GM12875 (cell line): ENCODE measurements around the gene SLC23A1.
"Not testable (repeated sequence)": the region's sequence is repeated elsewhere in the genome, so short reads cannot be mapped to it uniquely, and the experiment has no call there.

Experiments
- H3K4me3 ChIP-seq: one replicate; pipeline ENCODE4 v1.5.1; 2011; ENCODE audit warnings: low read depth, low read length, control low read depth
- TF ChIP-seq, protein P1 (sequence below): IDR thresholded peaks from 2 replicates; pipeline ENCODE4 v1.5.1; 2011; ENCODE audit warnings: low read depth, mild to moderate bottlenecking, control low read depth, inconsistent platforms, low read length, moderate library complexity, borderline replicate concordance; ENCODE audit not compliant: insufficient read depth

Gene SLC23A1

GRCh38 chr5:139363937-139364336, 19.2 kb downstream of the SLC23A1 start:
- no peak overlapping the region for H3K4me3 ChIP-seq
- TF ChIP-seq, protein P1, sequence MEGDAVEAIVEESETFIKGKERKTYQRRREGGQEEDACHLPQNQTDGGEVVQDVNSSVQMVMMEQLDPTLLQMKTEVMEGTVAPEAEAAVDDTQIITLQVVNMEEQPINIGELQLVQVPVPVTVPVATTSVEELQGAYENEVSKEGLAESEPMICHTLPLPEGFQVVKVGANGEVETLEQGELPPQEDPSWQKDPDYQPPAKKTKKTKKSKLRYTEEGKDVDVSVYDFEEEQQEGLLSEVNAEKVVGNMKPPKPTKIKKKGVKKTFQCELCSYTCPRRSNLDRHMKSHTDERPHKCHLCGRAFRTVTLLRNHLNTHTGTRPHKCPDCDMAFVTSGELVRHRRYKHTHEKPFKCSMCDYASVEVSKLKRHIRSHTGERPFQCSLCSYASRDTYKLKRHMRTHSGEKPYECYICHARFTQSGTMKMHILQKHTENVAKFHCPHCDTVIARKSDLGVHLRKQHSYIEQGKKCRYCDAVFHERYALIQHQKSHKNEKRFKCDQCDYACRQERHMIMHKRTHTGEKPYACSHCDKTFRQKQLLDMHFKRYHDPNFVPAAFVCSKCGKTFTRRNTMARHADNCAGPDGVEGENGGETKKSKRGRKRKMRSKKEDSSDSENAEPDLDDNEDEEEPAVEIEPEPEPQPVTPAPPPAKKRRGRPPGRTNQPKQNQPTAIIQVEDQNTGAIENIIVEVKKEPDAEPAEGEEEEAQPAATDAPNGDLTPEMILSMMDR, result no peak

DNA sequence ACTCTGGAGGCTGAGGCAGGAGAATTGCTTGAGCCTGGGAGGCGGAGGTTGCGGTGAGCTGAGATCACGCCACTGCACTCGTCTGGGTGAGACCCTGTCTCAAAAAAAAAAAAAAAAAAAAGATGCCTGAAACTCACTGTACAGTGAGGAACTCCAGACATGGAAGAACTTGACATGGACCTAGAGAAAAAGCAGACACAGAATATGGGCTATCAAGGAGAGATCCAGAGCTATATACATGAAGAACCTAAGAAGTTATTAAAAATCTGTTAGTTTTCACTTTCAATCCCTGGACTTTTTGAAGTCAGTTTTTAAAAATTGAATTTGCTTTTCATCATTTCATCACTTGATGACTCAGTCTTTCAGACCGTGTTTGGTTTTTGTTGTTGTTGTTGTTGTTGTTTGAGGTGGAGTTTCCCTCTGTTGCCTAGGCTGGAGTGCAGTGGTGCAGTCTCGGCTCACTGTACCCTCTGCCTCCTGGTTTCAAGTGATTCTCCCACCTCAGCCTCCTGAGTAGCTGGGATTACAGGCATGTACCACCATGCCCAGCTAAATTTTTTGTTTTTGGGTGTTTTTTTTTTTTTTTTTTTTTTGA, 21.2 kb downstream of the SLC23A1 start:
- TF ChIP-seq, protein P1, result no peak
- H3K4me3 ChIP-seq, result no peak overlapping the region

DNA sequence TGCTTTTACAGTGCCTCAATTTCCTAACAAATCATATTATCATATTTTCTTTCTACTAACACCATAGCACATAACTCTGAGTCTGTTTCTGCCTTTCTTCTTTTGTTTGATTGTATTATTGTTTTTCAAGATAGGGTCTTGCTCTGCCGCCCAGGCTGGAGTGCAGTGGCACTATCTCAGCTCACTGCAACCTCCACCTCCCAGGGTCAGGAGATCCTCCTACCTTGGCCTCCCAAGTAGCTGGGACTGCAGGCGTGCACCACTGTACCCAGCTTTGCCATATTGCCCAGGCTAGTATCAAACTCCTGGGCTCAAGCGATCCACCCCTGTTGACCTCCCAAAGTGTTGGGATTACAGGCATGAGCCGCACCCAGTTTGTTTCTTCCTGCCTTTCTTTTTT, 22.7 kb downstream of the SLC23A1 start:
- TF ChIP-seq, protein P1, result no peak

DNA sequence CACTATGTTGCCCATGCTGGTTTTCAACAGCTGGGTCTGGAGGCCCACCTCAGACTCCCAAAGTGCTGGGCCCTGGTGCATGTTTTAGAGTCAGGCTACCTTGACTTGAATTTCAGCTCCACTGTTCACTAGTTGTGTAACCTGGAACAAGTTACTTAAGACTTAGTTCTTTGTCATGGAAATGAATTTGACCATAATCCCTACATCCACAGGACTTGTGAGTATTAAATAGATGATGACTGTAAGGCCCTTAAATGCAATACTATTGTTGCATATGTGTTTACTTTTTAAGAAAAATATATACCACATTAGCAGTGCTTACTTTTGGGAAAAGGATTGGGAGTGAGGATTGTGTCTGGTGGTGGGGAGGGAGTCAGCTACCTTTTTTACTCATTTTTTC, 25.0 kb downstream of the SLC23A1 start:
- TF ChIP-seq, protein P1, result no peak
- no peak overlapping the region for H3K4me3 ChIP-seq

More for the DNA sequence above, 22.7 kb downstream of the SLC23A1 start:
- no peak overlapping the region for H3K4me3 ChIP-seq

GRCh38 chr5:139355900-139356299, 27.2 kb downstream of the SLC23A1 start:
- H3K4me3 ChIP-seq, result not testable (repeated sequence)

GRCh38 chr5:139354186-139354585, 28.9 kb downstream of the SLC23A1 start:
- H3K4me3 ChIP-seq, result no peak overlapping the region
- TF ChIP-seq, protein P1, result no peak

DNA sequence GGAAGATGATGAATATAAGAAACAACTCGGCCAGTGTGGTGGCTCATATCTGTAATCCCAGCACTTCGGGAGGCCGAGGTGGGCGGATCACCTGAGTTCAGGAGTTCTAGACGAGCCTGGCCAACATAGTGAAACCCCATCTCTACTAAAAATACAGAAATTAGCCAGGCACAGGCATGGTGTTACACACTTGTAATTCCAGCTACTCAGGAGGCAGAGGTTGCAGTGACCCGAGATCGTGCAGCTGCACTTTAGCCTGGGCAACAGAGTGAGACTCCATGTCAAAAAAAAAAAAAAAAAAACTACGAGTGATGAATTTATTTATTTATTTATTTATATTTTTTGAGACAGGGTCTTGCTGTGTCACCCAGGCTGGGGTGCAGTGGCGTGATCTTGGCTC, 35.2 kb downstream of the SLC23A1 start:
- H3K4me3 ChIP-seq, result not testable (repeated sequence)

- H3K4me3 ChIP-seq, result not testable (repeated sequence)
These were observed 37.7 kb downstream of the SLC23A1 start for GRCh38 chr5:139345442-139345841.

- TF ChIP-seq, protein P1, result no peak
- no peak overlapping the region for H3K4me3 ChIP-seq
These were observed 38.9 kb downstream of the SLC23A1 start for GRCh38 chr5:139344177-139344576.
